ENCODE data around the gene ZNF618. TPM values are rescaled to one million over a fixed set of nuclear protein-coding genes. Genes with fewer than 3 reads are reported as not detected.

The ZNF618 gene
- polyA plus RNA-seq, 1 of the 3 experiments (the other 2 are of a cell fraction) = 6.2 TPM

GRCh38 chr9:113949571-113950078 lies 73.5 kb downstream of the ZNF618 start:
- CTCF ChIA-PET = interaction anchor here (0.7 kb wide), 1 partner anchor 1799 kb away, joined by 3 read pairs; no protein-coding TSS in a partner anchor
- Histone ChIP-seq H3K27ac (ENCODE audit: low read depth in 2 of 2, low read length in 1 of 2) (no peak overlapping the region), H3K4me3 (ENCODE audit: low read depth in 2 of 2, low read length in 1 of 2) (no peak overlapping the region), H3K27me3 (ENCODE audit: insufficient read depth) (no peaks in the 10 kb centered on the region), H3F3A (replicated peaks; ENCODE audit: insufficient read depth) (peaks cover 19% of the 10 kb centered on the region), H3K79me2 (ENCODE audit: insufficient read depth) (peaks cover 62% of the 10 kb centered on the region), H3K4me1 (ENCODE audit: control insufficient read depth in 1 of 2, insufficient read depth in 2 of 2, low read depth in 1 of 2, low read length in 1 of 2) (peaks cover 18 to 23% of the 10 kb centered on the region in 2 experiments; a peak in 2 of 4 replicates), H3K9me2 (no peaks in the 10 kb centered on the region), H3K9ac (no peak overlapping the region), H3K4me2 (no peak overlapping the region), H2AFZ (ENCODE audit: low read depth) (no peak overlapping the region), H3K9me3 (no peaks in the 10 kb centered on the region), H4K20me1 (ENCODE audit: insufficient read depth) (peaks cover 5% of the 10 kb centered on the region; the same call in 1 of the 2 replicates), H3K36me3 (replicated peaks in 1 of 2; ENCODE audit: control insufficient read depth in 1 of 2, insufficient read depth in 2 of 2, low read length in 1 of 2) (peaks cover 2 to 5% of the 10 kb centered on the region in 2 experiments)
- POLR2A ChIA-PET = no interaction called here
- DNase-seq = no peak
- 99% methylated on average over 17 of the region's 17 CpGs for WGBS (ENCODE audit: low lambda C conversion rate)
- TF ChIP-seq ZBTB33 (IDR thresholded peaks at IDR 0.05; ENCODE audit: borderline replicate concordance, low read depth) = no peak
- TF ChIP-seq FOXJ3 (CRISPR knock-in tag; IDR thresholded peaks at IDR 0.05) = no peak
- TF ChIP-seq GATA2 (CRISPR knock-in tag; IDR thresholded peaks at IDR 0.05) = no peak
- no peak for TF ChIP-seq TEAD4 (IDR thresholded peaks at IDR 0.05; ENCODE audit: borderline replicate concordance, insufficient read depth)
- no peak for TF ChIP-seq FOXM1 (IDR thresholded peaks at IDR 0.05; ENCODE audit: low read depth)
- no peak for TF ChIP-seq SMC3 (IDR thresholded peaks at IDR 0.05; ENCODE audit: low read depth, low read length)
- no peak for TF ChIP-seq NRF1 (IDR thresholded peaks at IDR 0.05; ENCODE audit: low read depth, low read length)
- TF ChIP-seq, protein P1, sequence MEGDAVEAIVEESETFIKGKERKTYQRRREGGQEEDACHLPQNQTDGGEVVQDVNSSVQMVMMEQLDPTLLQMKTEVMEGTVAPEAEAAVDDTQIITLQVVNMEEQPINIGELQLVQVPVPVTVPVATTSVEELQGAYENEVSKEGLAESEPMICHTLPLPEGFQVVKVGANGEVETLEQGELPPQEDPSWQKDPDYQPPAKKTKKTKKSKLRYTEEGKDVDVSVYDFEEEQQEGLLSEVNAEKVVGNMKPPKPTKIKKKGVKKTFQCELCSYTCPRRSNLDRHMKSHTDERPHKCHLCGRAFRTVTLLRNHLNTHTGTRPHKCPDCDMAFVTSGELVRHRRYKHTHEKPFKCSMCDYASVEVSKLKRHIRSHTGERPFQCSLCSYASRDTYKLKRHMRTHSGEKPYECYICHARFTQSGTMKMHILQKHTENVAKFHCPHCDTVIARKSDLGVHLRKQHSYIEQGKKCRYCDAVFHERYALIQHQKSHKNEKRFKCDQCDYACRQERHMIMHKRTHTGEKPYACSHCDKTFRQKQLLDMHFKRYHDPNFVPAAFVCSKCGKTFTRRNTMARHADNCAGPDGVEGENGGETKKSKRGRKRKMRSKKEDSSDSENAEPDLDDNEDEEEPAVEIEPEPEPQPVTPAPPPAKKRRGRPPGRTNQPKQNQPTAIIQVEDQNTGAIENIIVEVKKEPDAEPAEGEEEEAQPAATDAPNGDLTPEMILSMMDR (IDR thresholded peaks at IDR 0.05) = no peak

DNA sequence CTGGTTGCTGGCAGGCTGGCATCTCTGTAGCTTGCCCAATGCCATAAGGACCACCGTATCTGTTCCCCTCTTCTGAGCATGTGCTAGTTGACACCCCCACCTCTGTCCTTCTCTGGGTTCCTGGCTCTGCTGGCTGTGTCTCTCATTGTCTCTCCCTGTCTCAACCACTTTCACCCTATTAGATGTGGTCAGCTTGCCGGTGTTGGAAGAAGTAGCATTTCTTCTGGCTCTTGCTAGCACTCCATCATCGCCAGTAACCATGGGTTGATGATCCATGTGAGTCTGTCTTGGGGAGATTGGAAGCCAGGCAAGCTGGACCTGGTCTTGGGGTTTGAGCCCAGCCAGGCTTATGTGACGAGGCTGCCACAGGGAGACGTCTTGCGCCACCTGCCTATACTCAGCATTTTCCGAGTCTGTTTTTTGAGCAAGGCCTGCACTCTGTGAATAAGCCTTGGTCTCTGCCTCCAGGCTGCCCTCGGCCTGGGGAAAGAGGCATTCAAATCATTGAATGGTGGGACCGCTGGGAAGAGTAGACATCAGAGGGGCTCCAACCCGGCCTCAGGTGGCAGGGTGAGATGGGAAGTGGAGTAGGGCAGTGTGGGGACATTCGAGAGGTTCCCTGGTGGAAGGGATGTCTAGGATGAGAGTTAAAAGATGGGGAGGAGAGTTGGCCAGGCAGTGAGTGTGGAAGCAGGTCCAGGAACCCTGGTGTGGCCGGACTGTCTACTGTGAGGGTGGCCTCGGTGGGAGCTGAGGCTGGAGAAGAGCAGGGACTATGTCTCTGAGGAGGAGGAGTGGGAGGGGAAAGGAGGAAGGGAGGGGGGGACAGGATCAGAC lies 74.3 kb downstream of the ZNF618 start:
- no peaks in the 10 kb centered on the region for H3K27me3 ChIP-seq (ENCODE audit: insufficient read depth)
- POLR2A ChIA-PET = no interaction called here
- peaks cover 63% of the 10 kb centered on the region for H3K79me2 ChIP-seq (ENCODE audit: insufficient read depth)
- H3K27ac ChIP-seq (ENCODE audit: low read depth in 2 of 2, low read length in 1 of 2) = no peak overlapping the region
- H4K20me1 ChIP-seq (ENCODE audit: insufficient read depth) = peaks cover 5% of the 10 kb centered on the region; the same call in 1 of the 2 replicates
- H3K9me2 ChIP-seq = no peaks in the 10 kb centered on the region
- CTCF ChIA-PET = interaction anchor here (0.7 kb wide), 1 partner anchor 1799 kb away, joined by 3 read pairs; no protein-coding TSS in a partner anchor
- no peak overlapping the region for H3K9ac ChIP-seq
- no peak overlapping the region for H3K4me2 ChIP-seq
- no peak for DNase-seq
- peaks cover 25% of the 10 kb centered on the region for H3F3A ChIP-seq (replicated peaks; ENCODE audit: insufficient read depth)
- no peak overlapping the region for H3K4me3 ChIP-seq (ENCODE audit: low read depth in 2 of 2, low read length in 1 of 2)
- H2AFZ ChIP-seq (ENCODE audit: low read depth) = no peak overlapping the region
- no peaks in the 10 kb centered on the region for H3K9me3 ChIP-seq
- H3K4me1 ChIP-seq (ENCODE audit: control insufficient read depth in 1 of 2, insufficient read depth in 2 of 2, low read depth in 1 of 2, low read length in 1 of 2) = peaks cover 26 to 29% of the 10 kb centered on the region in 2 experiments; a peak in 3 of 4 replicates
- 94% methylated on average over 12 of the region's 13 CpGs for WGBS (ENCODE audit: low lambda C conversion rate)
- peaks cover 1 to 2% of the 10 kb centered on the region in 2 experiments for H3K36me3 ChIP-seq (replicated peaks in 1 of 2; ENCODE audit: control insufficient read depth in 1 of 2, insufficient read depth in 2 of 2, low read length in 1 of 2)
- TF ChIP-seq NRF1 (IDR thresholded peaks at IDR 0.05; ENCODE audit: low read depth, low read length) = no peak
- no peak for TF ChIP-seq MEF2A (IDR thresholded peaks at IDR 0.05; ENCODE audit: borderline replicate concordance, low read depth)
- TF ChIP-seq TCF12 (IDR thresholded peaks at IDR 0.05) = no peak
- no peak for TF ChIP-seq RCOR1 (IDR thresholded peaks at IDR 0.05; ENCODE audit: low read length)
- no peak for TF ChIP-seq EP300 (IDR thresholded peaks at IDR 0.05; ENCODE audit: borderline replicate concordance in 1 of 2, low read depth in 1 of 2, low read length in 1 of 2)
- TF ChIP-seq, protein P2, sequence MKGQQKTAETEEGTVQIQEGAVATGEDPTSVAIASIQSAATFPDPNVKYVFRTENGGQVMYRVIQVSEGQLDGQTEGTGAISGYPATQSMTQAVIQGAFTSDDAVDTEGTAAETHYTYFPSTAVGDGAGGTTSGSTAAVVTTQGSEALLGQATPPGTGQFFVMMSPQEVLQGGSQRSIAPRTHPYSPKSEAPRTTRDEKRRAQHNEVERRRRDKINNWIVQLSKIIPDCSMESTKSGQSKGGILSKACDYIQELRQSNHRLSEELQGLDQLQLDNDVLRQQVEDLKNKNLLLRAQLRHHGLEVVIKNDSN (IDR thresholded peaks at IDR 0.05; ENCODE audit: borderline replicate concordance, low read depth) = no peak
- no peak for TF ChIP-seq RXRA (IDR thresholded peaks at IDR 0.05; ENCODE audit: borderline replicate concordance, low read depth)
- TF ChIP-seq, protein P3, sequence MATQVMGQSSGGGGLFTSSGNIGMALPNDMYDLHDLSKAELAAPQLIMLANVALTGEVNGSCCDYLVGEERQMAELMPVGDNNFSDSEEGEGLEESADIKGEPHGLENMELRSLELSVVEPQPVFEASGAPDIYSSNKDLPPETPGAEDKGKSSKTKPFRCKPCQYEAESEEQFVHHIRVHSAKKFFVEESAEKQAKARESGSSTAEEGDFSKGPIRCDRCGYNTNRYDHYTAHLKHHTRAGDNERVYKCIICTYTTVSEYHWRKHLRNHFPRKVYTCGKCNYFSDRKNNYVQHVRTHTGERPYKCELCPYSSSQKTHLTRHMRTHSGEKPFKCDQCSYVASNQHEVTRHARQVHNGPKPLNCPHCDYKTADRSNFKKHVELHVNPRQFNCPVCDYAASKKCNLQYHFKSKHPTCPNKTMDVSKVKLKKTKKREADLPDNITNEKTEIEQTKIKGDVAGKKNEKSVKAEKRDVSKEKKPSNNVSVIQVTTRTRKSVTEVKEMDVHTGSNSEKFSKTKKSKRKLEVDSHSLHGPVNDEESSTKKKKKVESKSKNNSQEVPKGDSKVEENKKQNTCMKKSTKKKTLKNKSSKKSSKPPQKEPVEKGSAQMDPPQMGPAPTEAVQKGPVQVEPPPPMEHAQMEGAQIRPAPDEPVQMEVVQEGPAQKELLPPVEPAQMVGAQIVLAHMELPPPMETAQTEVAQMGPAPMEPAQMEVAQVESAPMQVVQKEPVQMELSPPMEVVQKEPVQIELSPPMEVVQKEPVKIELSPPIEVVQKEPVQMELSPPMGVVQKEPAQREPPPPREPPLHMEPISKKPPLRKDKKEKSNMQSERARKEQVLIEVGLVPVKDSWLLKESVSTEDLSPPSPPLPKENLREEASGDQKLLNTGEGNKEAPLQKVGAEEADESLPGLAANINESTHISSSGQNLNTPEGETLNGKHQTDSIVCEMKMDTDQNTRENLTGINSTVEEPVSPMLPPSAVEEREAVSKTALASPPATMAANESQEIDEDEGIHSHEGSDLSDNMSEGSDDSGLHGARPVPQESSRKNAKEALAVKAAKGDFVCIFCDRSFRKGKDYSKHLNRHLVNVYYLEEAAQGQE (IDR thresholded peaks at IDR 0.05; ENCODE audit: low read depth, low read length) = no peak
